HL-60 (cell line): ENCODE measurements around the gene TTC28.

Experiments
- CTCF ChIP-seq: IDR thresholded peaks from one replicate; pipeline ENCODE4 v1.5.1; 2011; ENCODE audit warnings: low read length, control low read depth, inconsistent platforms; ENCODE audit not compliant: insufficient read depth
- GABPA ChIP-seq: IDR thresholded peaks from 2 replicates; pipeline ENCODE4 v1.6.1; 2012; ENCODE audit warnings: low read depth
- POLR2AphosphoS5 ChIP-seq: IDR thresholded peaks from 2 replicates; pipeline ENCODE4 v1.6.1; 2012; ENCODE audit warnings: low read depth
- SPI1 ChIP-seq: IDR thresholded peaks from 2 replicates; pipeline ENCODE4 v1.6.1; 2012; ENCODE audit warnings: low read depth, mild to moderate bottlenecking, borderline replicate concordance
- TF ChIP-seq, protein P1 (sequence below): IDR thresholded peaks from 2 replicates; pipeline ENCODE4 v1.6.1; 2012; ENCODE audit warnings: low read depth; ENCODE audit not compliant: insufficient replicate concordance

DNA sequence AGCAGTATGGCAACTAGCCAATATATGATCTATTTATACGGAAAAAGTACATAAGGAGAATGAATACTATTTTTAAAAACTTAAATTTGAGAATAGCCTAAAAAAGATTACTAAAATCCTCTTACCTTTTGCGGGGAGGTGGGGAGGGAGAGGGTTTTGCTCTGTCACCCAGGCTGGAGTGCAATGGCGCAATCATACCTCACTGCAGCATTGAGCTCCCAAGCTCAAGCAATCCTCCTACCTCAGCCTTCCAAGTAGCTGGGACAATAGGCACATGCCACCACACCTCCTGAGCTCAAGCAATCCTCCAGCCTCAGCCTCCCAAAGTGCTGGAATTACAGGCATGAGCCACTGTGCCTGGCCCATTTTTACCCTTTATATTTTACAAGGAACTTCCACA lies 82.0 kb downstream of the TTC28 start:
- TF ChIP-seq CTCF (no peak), POLR2AphosphoS5 (no peak), GABPA (no peak), SPI1 (no peak)
- TF ChIP-seq, protein P1, sequence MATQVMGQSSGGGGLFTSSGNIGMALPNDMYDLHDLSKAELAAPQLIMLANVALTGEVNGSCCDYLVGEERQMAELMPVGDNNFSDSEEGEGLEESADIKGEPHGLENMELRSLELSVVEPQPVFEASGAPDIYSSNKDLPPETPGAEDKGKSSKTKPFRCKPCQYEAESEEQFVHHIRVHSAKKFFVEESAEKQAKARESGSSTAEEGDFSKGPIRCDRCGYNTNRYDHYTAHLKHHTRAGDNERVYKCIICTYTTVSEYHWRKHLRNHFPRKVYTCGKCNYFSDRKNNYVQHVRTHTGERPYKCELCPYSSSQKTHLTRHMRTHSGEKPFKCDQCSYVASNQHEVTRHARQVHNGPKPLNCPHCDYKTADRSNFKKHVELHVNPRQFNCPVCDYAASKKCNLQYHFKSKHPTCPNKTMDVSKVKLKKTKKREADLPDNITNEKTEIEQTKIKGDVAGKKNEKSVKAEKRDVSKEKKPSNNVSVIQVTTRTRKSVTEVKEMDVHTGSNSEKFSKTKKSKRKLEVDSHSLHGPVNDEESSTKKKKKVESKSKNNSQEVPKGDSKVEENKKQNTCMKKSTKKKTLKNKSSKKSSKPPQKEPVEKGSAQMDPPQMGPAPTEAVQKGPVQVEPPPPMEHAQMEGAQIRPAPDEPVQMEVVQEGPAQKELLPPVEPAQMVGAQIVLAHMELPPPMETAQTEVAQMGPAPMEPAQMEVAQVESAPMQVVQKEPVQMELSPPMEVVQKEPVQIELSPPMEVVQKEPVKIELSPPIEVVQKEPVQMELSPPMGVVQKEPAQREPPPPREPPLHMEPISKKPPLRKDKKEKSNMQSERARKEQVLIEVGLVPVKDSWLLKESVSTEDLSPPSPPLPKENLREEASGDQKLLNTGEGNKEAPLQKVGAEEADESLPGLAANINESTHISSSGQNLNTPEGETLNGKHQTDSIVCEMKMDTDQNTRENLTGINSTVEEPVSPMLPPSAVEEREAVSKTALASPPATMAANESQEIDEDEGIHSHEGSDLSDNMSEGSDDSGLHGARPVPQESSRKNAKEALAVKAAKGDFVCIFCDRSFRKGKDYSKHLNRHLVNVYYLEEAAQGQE: no peak
